IgD-negative memory B cell (primary cell): ENCODE results near the gene SARM1. TPM values are rescaled to one million over a fixed set of nuclear protein-coding genes. Genes with fewer than 3 reads are reported as not detected.

Experiments
- H3K27ac Mint-ChIP-seq, 3 donors: one replicate each; pipeline ENCODE4 v1.8.0; 2020 to 2022; ENCODE audit warnings: mild to moderate bottlenecking in 3 of 3, mixed read lengths in 3 of 3, moderate library complexity in 1 of 3
- H3K27me3 Mint-ChIP-seq: one replicate; pipeline ENCODE4 v1.8.0; 2021; ENCODE audit warnings: mixed read lengths
- H3K36me3 Mint-ChIP-seq: one replicate; pipeline ENCODE4 v1.8.0; 2020; ENCODE audit warnings: mild to moderate bottlenecking, mixed read lengths
- H3K4me1 Mint-ChIP-seq, 3 donors: one replicate each; pipeline ENCODE4 v1.8.0; 2020 to 2022; ENCODE audit warnings: mixed read lengths in 3 of 3, mild to moderate bottlenecking in 1 of 3
- H3K4me3 Mint-ChIP-seq, 4 donors: one replicate each; pipeline ENCODE4 v1.8.0; 2020 to 2022; ENCODE audit warnings: mild to moderate bottlenecking in 4 of 4, mixed read lengths in 4 of 4, moderate library complexity in 3 of 4
- H3K9me3 Mint-ChIP-seq, 3 donors: one replicate each; pipeline ENCODE4 v1.8.0; 2020 to 2021; ENCODE audit warnings: mixed read lengths in 3 of 3, mild to moderate bottlenecking in 1 of 3
- polyA plus RNA-seq: library from polyadenylated mRNA; unstranded; fragments of 300-500 nt; fragmentation: Illumina TruSeq; gene quantifications from one replicate; pipeline ENCODE4 v1.2.3, GENCODE V29; 2021

The SARM1 gene
- polyA plus RNA-seq, 1 donor from 2014 or later: 5.6 TPM

GRCh38 chr17:28346746-28347246 is 24.7 kb upstream of the SARM1 start:
- Mint-ChIP-seq H3K36me3 (peaks cover 2% of the 10 kb centered on the region), H3K4me3 (no peak overlapping the region), H3K9me3 (no peaks in the 10 kb centered on the region), H3K27ac (peak overlapping the region in 2 of 3 donors; percentile 33 to 46), H3K27me3 (no peaks in the 10 kb centered on the region), H3K4me1 (no peaks in the 10 kb centered on the region)

- no peak overlapping the region for H3K27ac Mint-ChIP-seq
- H3K9me3 Mint-ChIP-seq: no peaks in the 10 kb centered on the region
- H3K4me1 Mint-ChIP-seq: no peaks in the 10 kb centered on the region
- H3K27me3 Mint-ChIP-seq: no peaks in the 10 kb centered on the region
- no peak overlapping the region for H3K4me3 Mint-ChIP-seq
- H3K36me3 Mint-ChIP-seq: peaks cover 2% of the 10 kb centered on the region
Observed at GRCh38 chr17:28347261-28347891, 24.1 kb upstream of the SARM1 start.

- Mint-ChIP-seq H3K27me3 (no peaks in the 10 kb centered on the region), H3K4me1 (no peaks in the 10 kb centered on the region), H3K4me3 (no peak overlapping the region), H3K27ac (no peak overlapping the region), H3K36me3 (peaks cover 2% of the 10 kb centered on the region), H3K9me3 (no peaks in the 10 kb centered on the region)
Observed at GRCh38 chr17:28348979-28349378, 22.5 kb upstream of the SARM1 start.

GRCh38 chr17:28350271-28350670 is 21.2 kb upstream of the SARM1 start:
- no peaks in the 10 kb centered on the region for H3K4me1 Mint-ChIP-seq
- no peaks in the 10 kb centered on the region for H3K27me3 Mint-ChIP-seq
- no peak overlapping the region for H3K27ac Mint-ChIP-seq
- no peaks in the 10 kb centered on the region for H3K9me3 Mint-ChIP-seq
- peaks cover 2% of the 10 kb centered on the region for H3K36me3 Mint-ChIP-seq
- H3K4me3 Mint-ChIP-seq: no peak overlapping the region

GRCh38 chr17:28357061-28357900 is 14.2 kb upstream of the SARM1 start, which contains the start of gene POLDIP2:
TSS of gene POLDIP2 (minus strand) at chr17:28357527. CDS start at chr17:28357448, 79 bp downstream.
- no peaks in the 10 kb centered on the region for H3K9me3 Mint-ChIP-seq
- peaks cover 11 to 22% (median 16%) of the 10 kb centered on the region in 3 donors for H3K4me1 Mint-ChIP-seq
- peaks cover 3% of the 10 kb centered on the region for H3K36me3 Mint-ChIP-seq
- peak within 1 kb of the TSS; percentile 96 to 99 (median 96) for H3K4me3 Mint-ChIP-seq
- H3K27ac Mint-ChIP-seq: peak within 1 kb of the TSS; percentile 94 to 98 (median 97)
- no peaks in the 10 kb centered on the region for H3K27me3 Mint-ChIP-seq

- peaks cover 3% of the 10 kb centered on the region for H3K36me3 Mint-ChIP-seq
- no peaks in the 10 kb centered on the region for H3K27me3 Mint-ChIP-seq
- no peaks in the 10 kb centered on the region for H3K9me3 Mint-ChIP-seq
- peaks cover 11 to 22% (median 16%) of the 10 kb centered on the region in 3 donors for H3K4me1 Mint-ChIP-seq
- H3K27ac Mint-ChIP-seq: peak overlapping the region; percentile 94 to 98 (median 97)
- peak overlapping the region; percentile 96 to 99 (median 96) for H3K4me3 Mint-ChIP-seq
Observed at GRCh38 chr17:28357901-28358197, 13.6 kb upstream of the SARM1 start.

- peaks cover 3% of the 10 kb centered on the region for H3K36me3 Mint-ChIP-seq
- H3K27ac Mint-ChIP-seq: peak overlapping the region in 1 of 3 donors; percentile 32
- H3K9me3 Mint-ChIP-seq: no peaks in the 10 kb centered on the region
- H3K4me1 Mint-ChIP-seq: peaks cover 2 to 3% (median 3%) of the 10 kb centered on the region in 3 donors
- peak overlapping the region in 1 of 4 donors; percentile 23 for H3K4me3 Mint-ChIP-seq
- no peaks in the 10 kb centered on the region for H3K27me3 Mint-ChIP-seq
Observed at GRCh38 chr17:28363186-28363585, 8.3 kb upstream of the SARM1 start.

GRCh38 chr17:28363776-28364650 is 7.5 kb upstream of the SARM1 start:
- Mint-ChIP-seq H3K36me3 (peaks cover 3% of the 10 kb centered on the region), H3K9me3 (no peaks in the 10 kb centered on the region), H3K4me1 (no peaks in the 10 kb centered on the region), H3K4me3 (no peak overlapping the region), H3K27ac (no peak overlapping the region), H3K27me3 (no peaks in the 10 kb centered on the region)

GRCh38 chr17:28364665-28365363 is 6.7 kb upstream of the SARM1 start, which contains the start of gene SEBOX:
TSS of gene SEBOX (minus strand) at chr17:28365199. CDS start at chr17:28365151, 48 bp downstream.
- Mint-ChIP-seq H3K4me1 (no peaks in the 10 kb centered on the region), H3K4me3 (no peak within 1 kb of the TSS), H3K9me3 (no peaks in the 10 kb centered on the region), H3K27me3 (no peaks in the 10 kb centered on the region), H3K36me3 (peaks cover 3% of the 10 kb centered on the region), H3K27ac (no peak within 1 kb of the TSS)

GRCh38 chr17:28365487-28365886 is 6.0 kb upstream of the SARM1 start:
- H3K4me1 Mint-ChIP-seq: no peaks in the 10 kb centered on the region
- no peak overlapping the region for H3K4me3 Mint-ChIP-seq
- H3K9me3 Mint-ChIP-seq: no peaks in the 10 kb centered on the region
- H3K36me3 Mint-ChIP-seq: peaks cover 3% of the 10 kb centered on the region
- H3K27me3 Mint-ChIP-seq: no peaks in the 10 kb centered on the region
- H3K27ac Mint-ChIP-seq: no peak overlapping the region

GRCh38 chr17:28366605-28367004 is 4.9 kb upstream of the SARM1 start:
- peak overlapping the region in 2 of 3 donors; percentile 50 to 65 for H3K27ac Mint-ChIP-seq
- no peaks in the 10 kb centered on the region for H3K27me3 Mint-ChIP-seq

GRCh38 chr17:28367641-28368305 is 3.7 kb upstream of the SARM1 start:
- Mint-ChIP-seq H3K4me3 (peak overlapping the region in 2 of 4 donors; percentile 16 to 27), H3K27ac (no peak overlapping the region), H3K9me3 (no peaks in the 10 kb centered on the region), H3K4me1 (peaks cover 0 to 8% (median 7%) of the 10 kb centered on the region in 3 donors), H3K27me3 (no peaks in the 10 kb centered on the region), H3K36me3 (no peaks in the 10 kb centered on the region)

More at GRCh38 chr17:28366605-28367004, 4.9 kb upstream of the SARM1 start:
- Mint-ChIP-seq H3K4me3 (peak overlapping the region in 1 of 4 donors; percentile 32), H3K36me3 (no peaks in the 10 kb centered on the region), H3K4me1 (peaks cover 0 to 6% (median 6%) of the 10 kb centered on the region in 3 donors), H3K9me3 (no peaks in the 10 kb centered on the region)

GRCh38 chr17:28368306-28368831 is 3.1 kb upstream of the SARM1 start:
- Mint-ChIP-seq H3K27me3 (no peaks in the 10 kb centered on the region), H3K36me3 (no peaks in the 10 kb centered on the region), H3K4me3 (peak overlapping the region in 1 of 4 donors; percentile 16), H3K9me3 (no peaks in the 10 kb centered on the region), H3K4me1 (peaks cover 0 to 12% (median 10%) of the 10 kb centered on the region in 3 donors), H3K27ac (no peak overlapping the region)
